Head of caudate nucleus (tissue), 42 donors: Measurements from ENCODE around the gene BHLHA15.
A peak's percentile ranks its signal among the peaks of the same experiment; 100 is the strongest.

Experiments
- DNase-seq, 42 donors: peaks; one replicate each; pipeline versions ENCODE4 v3.0.0 to v3.0.0-alpha.2; 2020 to 2021; ENCODE audit warnings: mixed read lengths in 7 of 42
- intact Hi-C: fragments of 100-400 bp; cut with DNase I; formaldehyde crosslinking; loops from one replicate; pipeline ENCODE4 v1.15.0; 2022

Gene BHLHA15

DNA sequence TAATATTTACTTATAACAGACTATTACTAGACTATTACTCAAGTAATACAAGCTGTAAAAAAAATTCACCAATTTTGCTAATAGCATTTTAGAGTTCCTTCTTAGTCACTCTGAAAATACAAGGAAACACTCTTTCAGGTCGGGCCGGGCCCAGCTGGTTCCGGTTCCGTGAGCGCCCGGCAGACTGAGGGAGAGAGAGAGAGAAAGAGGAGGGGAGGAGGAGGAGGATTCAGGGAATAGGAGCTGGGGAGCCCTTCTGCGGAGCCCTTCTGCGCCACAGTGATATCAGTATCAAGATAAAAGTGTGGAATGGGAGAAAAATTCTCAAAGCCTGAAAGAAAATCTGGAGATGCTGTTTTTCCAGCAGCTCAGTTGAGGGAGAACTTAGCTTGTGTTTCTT is 30.5 kb upstream of the BHLHA15 start:
- DNase-seq = no peak
- intact Hi-C loops = no loop called here

DNA sequence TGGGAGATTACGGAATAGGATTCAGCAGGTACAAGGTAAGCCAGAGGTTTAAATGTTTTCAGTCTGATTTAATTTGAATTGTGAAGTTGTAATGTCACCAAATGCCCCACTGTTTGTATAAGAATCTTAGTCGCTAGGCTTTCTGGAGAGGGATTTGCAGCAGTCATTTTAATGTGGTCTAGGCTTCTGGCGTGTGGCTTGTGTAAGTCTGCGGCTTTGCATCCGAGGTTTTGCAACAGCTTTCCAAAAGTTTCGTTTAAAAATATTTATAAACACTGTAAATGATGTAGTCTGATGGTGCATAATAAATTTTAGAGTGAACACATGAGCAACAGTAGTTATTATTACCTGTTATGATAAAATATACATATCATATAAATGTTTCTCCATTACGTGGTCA is 26.1 kb upstream of the BHLHA15 start:
- no peak for DNase-seq

DNA sequence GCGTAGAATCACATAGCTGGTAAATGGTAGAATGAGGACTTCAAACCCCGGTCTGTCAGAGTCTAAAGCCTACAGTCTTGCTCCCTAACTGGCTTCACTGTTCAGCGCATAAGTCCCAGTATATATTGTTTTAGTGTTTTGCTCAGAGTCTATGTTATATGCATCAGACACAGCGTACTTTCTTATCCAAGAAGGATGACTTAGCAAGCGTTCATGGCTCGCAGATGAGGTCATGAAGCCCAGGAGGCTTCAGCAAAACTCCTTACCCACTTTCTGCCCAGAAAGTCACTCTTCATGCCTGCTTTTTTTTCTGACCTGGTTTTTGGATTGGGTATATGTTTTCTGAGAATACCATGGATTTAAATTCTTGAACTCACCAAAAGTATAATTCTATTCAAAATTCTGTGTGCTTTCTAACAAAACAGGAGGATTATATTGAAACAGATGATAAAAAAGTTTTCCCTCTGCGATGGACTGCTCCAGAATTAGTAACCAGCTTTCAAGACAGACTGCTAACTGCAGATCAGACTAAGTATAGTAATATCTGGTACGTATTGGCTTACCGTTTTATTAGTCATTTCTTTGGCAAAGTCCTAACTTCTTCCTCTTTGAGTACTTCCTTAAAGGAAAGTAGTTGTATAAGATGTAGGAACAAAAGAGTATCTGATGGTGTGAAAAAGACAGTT is 24.6 kb upstream of the BHLHA15 start:
- DNase-seq = no peak
- intact Hi-C loops = no loop called here

More for the DNA sequence above, 26.1 kb upstream of the BHLHA15 start:
- intact Hi-C loops = no loop called here

DNA sequence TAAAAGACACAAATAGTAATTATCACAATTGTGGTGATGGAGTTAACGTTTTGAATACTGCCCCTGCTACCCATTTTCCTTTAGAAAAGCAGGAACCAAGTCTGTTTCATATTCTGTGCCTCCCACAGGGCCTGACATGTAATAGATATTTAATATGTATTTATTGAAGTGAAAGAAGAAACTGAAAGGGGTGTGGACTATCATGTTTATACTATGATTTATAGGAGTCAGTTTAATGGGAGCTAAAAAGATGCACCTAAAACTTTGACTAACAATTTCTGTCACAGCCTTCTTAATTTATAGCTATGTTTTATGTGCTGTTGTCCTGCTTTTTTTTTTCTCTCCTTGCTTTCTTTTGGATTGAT is 24.1 kb upstream of the BHLHA15 start:
- DNase-seq = no peak
- intact Hi-C loops = no loop called here

DNA sequence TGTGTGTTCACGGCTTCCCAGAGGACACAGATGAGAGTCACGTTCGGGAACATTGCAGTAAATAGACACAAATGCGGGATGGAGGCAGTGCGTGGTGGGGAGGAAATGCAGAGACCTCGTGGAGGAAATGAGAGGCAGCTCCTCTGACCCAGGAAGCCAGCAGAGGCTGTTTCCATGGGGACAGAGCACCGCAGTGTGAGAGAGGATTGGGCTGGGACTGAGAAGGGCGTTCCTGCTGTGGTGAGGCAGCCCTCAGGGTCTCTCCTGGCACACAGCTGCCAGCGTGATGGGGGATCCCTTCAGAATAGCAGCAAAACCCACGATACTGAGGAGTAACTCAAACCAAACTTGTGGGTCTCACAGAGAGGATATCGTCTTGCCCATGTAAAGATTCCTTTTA is 21.7 kb upstream of the BHLHA15 start:
- intact Hi-C loops = no loop called here
- no peak for DNase-seq

DNA sequence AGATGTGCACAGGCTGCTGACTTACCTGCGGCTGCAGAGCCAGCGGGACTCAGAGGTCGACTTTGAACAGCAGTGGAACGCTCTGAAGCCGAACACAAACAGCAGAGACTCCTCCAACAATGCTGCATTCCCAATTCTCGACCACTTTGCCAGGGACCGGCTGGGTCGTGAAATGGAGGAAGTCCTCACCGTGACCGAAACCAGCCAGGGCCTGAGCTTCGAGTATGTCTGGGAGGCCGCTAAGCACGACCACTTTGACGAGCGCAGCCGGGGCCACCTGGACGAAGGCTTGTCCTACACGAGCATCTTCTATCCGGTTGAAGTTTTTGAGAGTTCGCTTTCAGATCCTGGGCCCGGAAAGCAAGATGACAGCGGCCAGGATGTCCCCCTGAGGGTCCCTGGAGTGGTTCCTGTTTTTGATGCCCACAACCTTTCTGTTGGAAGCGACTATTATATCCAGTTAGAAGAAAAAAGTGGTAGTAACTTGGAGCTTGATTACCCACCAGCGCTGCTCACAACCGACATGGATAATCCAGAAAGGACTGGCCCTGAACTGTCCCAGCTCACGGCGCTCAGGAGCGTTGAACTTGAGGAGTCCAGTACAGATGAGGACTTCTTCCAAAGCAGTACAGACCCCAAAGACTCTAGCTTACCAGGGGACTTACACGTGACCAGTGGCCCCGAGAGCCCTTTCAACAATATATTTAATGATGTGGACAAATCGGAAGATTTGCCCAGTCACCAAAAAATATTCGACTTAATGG is 19.4 kb upstream of the BHLHA15 start:
- intact Hi-C loops = no loop called here
- DNase-seq = peak in 2 of 42 donors; percentile 4 to 27

DNA sequence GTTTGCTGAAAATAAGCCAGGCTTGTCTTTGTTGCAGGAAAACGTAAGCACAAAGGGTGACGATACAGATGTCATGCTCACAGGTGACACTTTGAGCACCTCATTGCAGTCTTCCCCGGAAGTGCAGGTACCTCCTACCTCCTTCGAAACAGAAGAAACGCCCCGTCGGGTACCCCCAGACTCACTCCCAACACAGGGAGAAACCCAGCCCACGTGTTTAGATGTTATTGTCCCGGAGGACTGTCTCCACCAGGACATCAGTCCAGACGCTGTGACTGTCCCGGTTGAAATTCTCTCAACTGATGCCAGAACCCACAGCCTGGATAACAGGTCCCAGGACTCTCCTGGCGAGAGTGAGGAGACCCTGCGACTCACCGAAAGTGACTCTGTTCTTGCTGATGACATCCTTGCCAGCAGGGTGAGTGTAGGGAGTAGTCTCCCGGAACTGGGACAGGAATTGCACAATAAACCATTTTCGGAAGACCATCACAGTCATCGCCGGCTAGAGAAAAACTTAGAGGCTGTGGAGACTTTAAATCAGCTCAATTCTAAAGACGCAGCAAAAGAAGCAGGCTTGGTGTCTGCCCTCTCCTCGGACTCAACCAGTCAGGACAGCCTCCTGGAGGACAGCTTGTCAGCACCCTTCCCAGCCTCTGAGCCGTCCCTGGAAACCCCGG is 18.3 kb upstream of the BHLHA15 start:
- DNase-seq = peak in 2 of 42 donors; percentile 4 to 32
- intact Hi-C loops = no loop called here

DNA sequence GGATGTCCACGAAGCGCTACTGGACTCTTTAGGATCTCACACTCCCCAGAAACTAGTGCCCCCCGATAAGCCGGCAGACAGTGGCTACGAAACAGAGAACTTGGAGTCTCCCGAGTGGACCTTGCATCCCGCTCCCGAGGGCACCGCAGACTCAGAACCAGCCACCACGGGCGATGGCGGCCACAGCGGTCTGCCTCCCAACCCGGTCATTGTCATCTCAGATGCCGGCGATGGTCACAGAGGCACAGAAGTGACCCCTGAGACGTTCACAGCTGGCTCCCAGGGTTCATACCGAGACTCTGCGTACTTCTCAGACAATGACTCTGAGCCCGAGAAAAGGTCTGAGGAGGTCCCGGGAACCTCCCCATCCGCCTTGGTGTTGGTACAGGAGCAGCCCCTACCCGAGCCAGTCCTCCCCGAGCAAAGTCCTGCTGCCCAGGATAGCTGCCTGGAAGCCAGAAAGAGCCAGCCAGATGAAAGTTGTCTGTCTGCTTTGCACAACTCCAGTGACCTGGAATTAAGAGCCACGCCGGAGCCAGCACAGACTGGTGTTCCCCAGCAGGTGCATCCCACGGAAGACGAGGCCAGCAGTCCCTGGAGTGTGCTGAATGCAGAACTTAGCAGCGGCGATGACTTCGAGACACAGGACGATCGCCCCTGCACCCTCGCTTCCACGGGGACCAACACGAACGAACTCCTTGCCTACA is 17.6 kb upstream of the BHLHA15 start:
- intact Hi-C loops = no loop called here
- peak in 1 of 42 donors; percentile 6 for DNase-seq

DNA sequence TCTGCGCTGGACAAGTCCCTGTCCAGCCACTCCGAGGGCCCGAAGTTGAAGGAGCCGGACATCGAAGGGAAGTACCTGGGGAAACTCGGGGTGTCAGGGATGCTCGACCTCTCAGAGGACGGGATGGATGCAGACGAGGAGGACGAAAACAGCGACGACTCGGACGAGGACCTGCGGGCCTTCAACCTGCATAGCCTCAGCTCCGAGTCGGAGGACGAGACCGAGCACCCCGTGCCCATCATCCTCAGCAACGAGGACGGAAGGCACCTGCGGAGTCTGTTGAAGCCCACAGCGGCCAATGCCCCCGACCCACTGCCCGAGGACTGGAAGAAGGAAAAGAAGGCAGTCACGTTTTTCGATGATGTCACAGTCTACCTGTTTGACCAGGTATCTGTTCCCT is 17.1 kb upstream of the BHLHA15 start:
- DNase-seq = peak in 1 of 42 donors; percentile 6
- intact Hi-C loops = no loop called here

DNA sequence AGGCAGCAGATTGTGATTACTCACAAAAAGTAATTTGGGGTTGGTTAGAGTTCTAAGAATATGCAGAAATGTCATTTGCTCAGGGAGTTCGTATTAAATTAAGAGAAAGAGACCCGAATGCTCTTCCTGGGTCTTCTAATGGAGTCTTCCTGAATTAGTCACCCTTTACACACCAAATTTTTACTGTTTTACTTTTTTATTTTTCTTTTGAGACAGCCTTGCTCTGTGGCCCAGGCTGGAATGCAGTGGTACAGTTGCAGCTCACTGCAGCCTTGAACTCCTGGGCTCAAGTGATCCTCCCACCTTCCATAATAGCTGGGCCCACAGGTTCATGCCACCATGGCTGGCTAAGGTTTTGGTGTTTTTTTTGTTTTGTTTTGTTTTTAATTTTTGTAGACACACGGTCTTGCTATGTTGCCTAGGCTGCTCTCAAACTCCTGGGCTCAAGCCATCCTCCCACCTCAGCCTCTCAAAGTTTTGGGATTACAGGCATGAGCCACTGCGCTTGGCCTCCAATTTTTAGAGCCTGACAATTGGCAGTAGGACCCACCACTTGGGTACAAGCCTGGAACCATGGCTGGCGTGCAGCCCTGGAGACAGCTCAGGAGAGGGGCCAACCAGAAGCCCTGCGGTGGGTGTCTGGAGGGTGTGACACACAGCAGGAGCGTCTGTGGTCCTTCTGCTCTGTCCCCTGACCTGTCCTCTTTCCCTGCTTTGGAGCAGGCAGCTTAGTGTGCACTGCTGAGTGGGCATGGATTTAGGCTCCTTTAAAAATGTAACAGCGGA is 16.4 kb upstream of the BHLHA15 start:
- peak in 5 of 42 donors; percentile 33 to 55 (median 40) for DNase-seq
- intact Hi-C loops = no loop called here

DNA sequence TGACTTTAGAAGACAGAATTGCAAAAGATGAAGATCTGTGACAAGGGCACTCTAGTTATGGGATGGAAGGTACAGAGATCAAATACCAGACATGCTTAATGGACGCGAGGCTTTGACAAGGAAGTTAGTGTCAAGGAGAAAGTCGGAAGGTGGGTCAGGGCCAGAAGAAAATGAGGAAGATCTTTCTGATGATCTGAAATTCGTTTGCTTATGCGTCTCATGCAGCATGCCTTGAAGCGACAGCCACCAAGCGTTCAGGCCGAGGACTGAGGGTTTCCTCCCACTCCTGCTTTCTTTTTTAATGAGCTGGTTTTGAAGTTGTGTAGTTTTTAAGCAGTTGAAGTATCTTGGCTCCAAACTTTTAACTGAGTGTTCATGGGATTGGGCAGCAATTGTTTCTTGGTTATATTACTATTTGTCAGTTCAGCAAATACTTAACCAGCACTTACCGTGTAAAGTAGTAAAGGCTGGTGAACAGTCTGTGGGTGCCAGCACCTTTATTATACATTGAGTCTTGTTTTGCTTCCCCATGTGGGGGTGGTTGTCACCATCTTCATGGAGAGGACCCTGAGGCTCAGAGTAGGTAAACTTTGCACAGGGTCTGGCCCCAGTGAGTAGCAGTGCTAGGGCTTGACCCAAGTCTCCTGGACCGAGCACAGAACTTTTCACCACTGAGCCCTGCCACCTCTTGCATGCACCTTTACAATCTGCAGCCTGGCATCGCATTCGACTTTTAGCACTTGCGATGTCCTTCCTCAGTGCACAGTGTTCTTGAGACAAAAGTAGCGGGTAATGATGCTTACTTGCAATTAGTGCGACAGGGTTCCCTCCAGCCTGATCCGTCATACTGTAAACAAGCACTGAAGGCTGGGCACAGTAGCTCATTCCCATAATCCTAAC is 14.3 kb upstream of the BHLHA15 start:
- peak in 4 of 42 donors; percentile 29 to 59 (median 44) for DNase-seq
- intact Hi-C loops = no loop called here

DNA sequence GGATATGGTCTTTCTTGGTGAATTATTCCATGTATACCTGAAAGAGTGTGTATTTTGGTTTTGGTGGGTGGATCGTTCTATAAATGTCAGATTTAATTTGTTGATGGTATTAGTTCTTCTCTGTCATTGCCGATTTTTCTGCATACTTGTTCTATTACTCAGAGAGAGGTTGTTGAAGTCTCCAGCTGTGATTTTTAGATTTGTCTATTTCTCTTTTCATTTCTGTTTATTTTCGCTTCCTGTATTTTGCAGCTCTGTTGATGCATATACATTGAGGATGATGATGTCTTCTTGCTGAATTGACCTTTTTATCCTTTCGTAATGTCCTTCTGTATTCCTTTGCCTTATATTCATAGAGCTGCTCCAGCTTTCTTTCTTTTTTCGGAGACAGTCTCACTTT is 12.1 kb upstream of the BHLHA15 start:
- intact Hi-C loops = no loop called here
- no peak for DNase-seq

DNA sequence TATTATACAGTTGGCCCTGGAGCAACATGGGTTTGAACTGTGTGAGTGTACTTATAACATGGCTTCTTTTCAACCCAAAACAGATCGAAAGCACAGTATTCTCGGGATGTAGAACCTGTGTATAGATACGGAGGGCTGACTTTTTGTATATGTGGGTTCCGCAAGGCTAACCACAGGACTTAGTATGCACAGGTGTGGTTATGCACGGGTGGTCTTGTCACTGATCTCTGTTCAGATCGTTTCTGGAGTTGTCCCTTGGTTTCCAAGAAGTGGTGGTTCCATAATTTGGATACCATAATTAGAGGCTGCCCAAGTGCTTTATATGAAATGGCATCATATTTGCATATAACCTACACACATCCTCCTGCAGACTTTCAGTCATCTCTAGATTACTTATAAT is 10.9 kb upstream of the BHLHA15 start:
- intact Hi-C loops = no loop called here
- DNase-seq = peak in 3 of 42 donors; percentile 2 to 29 (median 5)

DNA sequence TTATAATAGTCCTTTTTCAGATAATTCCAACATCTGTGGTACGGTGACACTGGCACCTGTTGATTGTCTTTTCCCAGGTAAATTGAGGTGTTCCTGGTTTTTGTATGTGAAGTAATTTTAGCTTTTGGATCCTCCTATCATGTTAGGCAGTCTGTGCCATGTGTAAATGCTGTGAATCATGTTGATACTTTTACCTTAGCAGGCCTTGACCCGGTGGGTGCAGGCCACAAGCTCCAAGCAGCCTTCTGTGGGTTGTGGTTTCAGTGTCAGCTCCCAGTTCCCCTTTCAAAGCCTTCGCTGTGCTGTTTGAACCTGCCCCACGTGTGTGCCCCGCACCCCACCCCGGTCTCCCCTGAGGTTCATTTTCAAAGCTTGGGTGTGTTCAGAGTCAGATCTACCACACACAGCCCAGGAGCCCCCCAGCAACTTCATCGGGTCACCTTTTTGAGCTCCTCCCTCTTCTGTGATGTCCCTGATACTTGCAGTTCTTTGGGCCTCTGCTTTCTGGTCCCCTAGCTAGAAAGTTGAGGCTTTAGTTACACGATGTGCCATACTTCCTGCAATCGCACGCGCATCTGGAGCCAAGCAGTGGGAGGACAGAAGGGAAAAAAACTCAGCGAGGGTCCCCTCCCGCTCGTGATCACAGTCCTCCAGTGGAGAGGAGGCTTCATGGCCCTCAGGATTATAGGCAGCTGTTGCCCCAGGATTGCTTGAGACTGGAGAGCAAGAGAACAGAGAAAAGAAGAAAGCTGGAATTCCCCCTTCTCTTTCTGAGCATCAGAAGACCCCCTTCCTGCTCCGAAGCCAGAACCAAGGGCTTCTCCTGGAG is 8.7 kb upstream of the BHLHA15 start:
- DNase-seq = peak in 6 of 42 donors; percentile 5 to 35 (median 12)
- intact Hi-C loops = no loop called here

DNA sequence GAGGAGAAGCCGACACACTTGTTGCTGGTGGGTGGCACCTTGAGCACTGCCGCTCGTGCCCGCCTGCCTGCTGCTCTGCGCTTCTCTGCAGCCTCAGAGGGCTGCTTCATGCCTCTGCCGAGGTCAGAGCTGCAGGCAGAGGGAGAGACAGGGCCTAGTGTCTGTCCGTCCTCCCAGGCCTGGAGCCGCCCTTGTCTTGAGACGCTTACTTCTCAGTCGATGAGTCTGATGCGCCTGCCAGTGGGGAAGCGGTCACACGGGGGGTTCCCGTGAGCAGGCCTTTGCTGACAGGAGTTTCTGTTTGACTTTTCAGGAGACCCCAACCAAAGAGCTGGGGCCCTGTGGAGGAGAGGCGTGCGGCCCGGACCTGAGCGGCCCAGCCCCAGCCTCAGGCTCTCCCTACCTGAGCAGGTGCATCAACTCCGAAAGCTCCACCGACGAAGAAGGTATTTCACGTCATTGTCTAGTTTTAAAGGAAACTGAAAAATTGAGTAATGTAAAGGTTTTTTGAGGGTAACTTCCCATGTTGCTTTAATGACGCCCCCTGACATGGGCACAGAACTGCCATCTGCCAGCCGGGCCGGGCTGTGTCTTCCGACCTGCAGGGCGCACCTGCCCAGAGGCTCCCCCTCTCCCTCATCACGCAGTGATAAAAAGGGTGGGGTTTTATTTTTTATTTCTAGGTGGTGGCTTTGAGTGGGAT is 7.8 kb upstream of the BHLHA15 start:
- peak in 7 of 42 donors; percentile 3 to 31 (median 7) for DNase-seq
- intact Hi-C loops = no loop called here

DNA sequence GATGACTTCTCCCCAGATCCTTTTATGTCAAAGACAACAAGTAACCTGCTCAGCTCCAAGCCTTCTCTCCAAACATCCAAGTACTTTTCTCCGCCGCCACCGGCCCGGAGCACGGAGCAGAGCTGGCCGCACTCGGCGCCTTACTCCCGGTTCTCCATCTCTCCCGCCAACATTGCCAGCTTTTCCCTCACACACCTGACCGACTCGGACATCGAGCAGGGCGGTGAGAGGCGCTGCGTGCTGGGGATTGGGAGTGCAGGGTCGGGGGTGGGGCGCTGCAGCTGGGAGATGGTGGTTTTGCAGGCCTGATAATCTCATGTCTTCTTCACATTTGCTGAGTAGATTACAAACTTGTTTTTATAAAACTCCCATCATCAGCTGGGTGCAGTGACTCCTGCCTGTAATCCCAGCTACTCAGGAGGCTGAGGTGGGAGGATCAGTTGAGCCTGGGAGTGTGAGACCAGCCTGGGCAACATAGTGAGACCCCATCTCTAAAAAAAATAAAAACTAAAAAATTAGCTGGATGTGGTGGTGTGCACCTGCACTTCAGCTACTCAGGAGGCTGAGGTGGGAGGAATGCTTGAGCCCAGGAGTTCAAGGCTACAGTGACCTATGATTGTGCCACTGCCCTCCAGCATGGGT is 7.2 kb upstream of the BHLHA15 start:
- intact Hi-C loops = no loop called here
- DNase-seq = peak in 7 of 42 donors; percentile 7 to 43 (median 12)
